DND-41 (cell line): ENCODE data around the gene ZFTA.

ENCODE experiments used
- CTCF ChIP-seq: IDR thresholded peaks from 2 replicates; pipeline ENCODE4 v1.5.1; 2012; ENCODE audit warnings: borderline replicate concordance, low read length, moderate library complexity, mild to moderate bottlenecking; ENCODE audit not compliant: poor library complexity, severe bottlenecking; ENCODE audit errors: extremely low read depth
- EZH2 ChIP-seq: IDR thresholded peaks from 3 replicates; pipeline ENCODE4 v1.6.1; 2012; ENCODE audit warnings: borderline replicate concordance, low read depth, mild to moderate bottlenecking, moderate library complexity, low read length, inconsistent platforms; ENCODE audit not compliant: severe bottlenecking

DNA sequence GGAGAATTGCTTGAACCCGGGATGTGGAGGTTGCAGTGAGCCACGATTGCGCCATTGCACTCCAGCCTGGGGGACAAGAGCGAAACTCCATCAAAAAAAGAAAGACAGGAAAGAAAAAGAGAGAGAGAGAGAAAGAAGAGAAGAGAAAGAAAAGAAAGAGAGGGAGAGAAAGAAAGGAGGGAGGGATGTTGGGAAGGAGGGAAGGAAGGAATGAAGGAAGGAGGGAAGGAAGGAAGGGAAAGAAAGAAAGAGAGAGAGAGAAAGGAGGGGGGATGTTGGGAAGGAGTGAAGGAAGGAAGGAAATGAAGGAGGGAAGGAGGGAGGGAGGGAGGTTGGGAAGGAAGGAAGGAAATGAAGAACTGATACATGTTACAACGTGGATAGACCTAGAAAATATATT, 32.3 kb upstream of the ZFTA start:
- TF ChIP-seq CTCF (no peak), EZH2 (no peak)
